ENCODE measurements around the gene GAPVD1.

GRCh38 chr9:125398243-125398642 lies 136.6 kb downstream of the GAPVD1 start:
- TF ChIP-seq CTCF (IDR thresholded peaks at IDR 0.05) (no peak), POLR2A (IDR thresholded peaks at IDR 0.05) (no peak)

Measured in breast epithelium (tissue), 3 donors.